HG02678 (cell line): ENCODE data around the gene DHX9.

Source experiments
- ATAC-seq: cut with Tn5 transposase; IDR thresholded peaks from one replicate; pipeline ENCODE4 v1.9.1; 2021; ENCODE audit warnings: mild to moderate bottlenecking, moderate library complexity; ENCODE audit not compliant: unreplicated experiment

DHX9 gene

DNA sequence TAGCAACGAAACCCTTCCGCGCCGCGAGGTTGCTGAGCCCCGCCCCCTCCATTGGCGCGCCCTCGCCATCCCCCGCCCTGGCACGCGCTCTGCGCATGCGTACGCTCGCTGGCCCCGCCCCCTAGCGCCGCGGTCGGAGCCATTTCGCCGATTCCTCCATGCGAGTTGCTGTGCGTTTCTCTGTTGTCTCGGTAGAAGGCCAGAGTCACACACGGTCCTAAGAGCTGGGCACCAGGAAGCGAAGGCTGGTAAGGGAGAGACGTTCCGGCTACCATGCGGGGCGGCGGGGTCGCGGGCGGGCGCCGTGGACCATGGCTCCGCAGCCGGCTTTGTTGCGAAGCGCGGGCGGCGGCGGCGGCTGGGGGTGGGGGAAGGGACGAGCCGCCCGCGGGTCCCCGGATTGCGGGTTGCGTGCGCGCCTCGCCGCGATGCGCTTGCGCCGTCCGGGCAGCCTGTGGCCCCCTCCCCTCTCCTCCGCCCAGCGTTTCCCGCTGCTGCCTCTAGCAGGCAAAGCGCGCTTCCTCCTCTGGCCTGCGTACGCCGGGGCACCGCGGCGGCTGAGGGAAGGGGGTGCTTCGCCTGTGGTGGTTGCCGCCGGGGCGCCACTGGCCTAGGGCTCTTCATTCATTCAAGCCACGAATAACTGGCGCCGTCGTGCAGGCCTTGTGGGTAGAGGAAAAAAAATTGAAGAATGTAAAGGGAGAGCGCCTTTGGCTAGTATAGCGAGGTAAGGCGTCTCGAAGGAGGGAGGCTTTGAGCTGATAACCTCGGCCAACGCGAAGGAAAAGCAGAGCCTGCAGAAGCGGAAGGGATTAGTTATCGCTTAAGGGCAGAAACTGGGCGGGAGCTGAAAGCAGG, at the start of gene DHX9:
TSS of gene DHX9 (plus strand) at position 139 of the 858 bp plus-strand sequence. CDS start 3,220 bp downstream, outside the sequence.
- ATAC-seq, result peak; percentile 79

DNA sequence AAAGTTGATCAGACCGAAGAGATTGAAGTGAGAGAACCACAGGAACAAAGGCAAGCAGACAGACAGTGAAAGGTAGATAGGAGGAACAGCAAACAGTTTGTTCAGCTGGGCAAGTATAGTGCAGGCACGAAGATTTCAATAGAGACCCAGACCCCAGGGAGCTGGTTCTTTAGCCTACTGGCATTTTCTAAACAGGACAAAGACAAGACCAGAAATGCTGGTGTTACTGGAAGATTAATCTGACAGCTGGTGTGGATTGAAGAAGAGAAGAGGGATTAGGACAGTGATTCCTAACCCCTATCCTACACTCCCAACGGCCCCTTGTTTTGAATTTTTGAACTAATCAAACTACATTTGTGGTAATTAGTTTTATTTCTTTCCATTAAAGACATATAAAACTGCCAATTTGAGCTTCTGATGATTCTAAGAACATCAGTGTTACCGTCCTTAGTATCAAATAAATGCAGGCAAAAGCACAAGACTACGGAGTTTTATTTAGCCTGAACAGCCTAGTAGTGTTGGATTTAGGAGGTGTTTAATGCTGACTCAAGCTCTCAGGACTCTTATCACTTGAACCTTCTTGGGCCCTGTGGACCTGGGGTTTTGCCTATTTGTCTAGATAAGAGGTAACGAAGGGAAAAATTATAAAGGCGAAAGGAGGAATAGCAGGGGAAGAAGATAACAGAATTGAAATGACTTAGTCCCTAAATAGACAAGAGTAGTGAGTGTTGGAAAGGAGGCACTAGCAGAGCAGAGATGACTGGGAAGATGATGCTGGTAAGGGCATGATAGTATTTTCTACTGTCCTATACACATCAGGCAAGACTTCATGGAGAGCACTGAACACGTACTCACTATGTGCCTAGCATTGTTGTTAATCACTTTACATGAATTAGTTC, 47.6 kb upstream of the DHX9 start:
- no peak for ATAC-seq

GRCh38 chr1:182794091-182794490, 45.1 kb upstream of the DHX9 start:
- no peak for ATAC-seq

GRCh38 chr1:182794676-182795201, 44.4 kb upstream of the DHX9 start:
- ATAC-seq, result no peak

DNA sequence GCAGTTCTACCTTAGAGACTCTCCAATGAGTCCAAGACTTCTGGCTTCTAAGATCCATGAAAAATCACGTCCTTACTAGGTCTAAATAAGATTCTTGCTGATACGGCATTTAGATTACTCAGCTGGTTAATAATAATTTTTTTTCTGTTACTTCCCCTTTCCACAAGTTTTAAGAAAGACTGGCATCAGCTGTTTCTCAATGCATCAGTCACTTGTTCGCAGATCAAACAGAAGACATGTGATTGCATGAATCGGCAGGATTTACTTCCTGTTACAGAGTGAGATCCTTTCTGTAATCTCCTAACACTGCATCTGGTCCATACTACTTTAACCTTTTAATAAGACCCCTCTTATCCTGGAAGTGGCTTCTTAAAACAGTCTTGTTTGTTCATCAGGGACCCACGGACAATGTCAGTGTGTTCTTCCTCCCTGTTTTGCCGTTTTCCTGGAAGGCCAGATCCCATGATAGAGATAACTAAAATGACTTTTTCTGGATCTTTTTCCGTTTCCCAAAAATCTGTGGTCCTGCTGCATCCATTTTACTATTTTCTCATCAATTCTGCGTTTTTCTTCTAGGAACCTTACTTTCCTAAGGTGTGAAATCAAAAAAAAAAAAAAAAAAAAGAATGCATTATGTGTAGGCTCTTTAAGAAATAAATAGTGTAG, 43.5 kb upstream of the DHX9 start:
- no peak for ATAC-seq

- ATAC-seq, result no peak
These were observed 36.9 kb upstream of the DHX9 start for GRCh38 chr1:182802006-182802803.

- no peak for ATAC-seq
These were observed 35.3 kb upstream of the DHX9 start for GRCh38 chr1:182803846-182804245.

GRCh38 chr1:182806015-182806678, 33.0 kb upstream of the DHX9 start:
- no peak for ATAC-seq

- no peak for ATAC-seq
These were observed 31.2 kb upstream of the DHX9 start for GRCh38 chr1:182807907-182808306.

DNA sequence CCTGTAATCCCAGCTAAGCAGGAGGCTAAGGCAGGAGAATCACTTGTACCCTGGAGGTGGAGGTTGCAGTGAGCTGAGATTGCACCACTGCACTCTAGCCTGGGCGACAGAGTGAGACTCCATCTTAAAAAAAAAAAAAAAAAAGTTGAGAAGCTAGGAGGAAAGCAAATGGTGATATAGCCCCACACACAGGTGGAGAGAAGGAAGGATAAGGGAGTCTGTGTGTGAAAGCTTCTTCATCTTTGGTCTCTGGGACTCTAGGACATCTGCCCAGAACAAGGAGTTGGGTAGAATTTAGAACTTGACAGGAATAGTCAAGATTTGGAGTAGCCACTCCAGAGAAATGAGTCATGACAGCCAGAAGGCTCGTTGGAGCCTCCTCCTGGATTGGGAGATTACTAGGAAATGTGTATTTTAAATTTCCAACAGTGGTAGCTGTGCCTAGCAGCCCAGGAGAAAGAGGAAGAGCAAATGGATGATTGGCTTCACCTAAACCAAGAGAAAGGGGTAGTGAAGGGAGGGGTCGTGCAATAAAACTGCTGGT, 29.7 kb upstream of the DHX9 start:
- no peak for ATAC-seq

- ATAC-seq, result no peak
These were observed 27.0 kb upstream of the DHX9 start for GRCh38 chr1:182811975-182812722.

DNA sequence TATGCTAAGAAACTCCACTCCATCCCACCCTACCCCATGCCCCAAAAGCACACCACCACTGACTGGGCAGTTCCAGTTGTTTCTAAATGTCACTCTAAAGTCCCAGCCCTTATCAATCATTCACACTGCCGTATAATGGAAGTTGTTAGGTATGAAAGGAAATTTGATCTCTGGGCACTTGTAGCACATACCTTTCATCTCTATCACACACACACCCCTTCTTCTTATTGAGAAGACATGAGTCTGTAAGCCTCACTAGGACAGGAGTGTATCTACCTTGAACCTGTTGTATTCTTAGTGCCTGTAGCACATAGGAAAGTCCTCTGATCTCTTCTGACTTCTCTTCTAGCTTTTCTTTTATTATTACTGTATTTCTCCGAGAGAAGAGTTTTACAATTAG, 22.3 kb upstream of the DHX9 start:
- no peak for ATAC-seq

- ATAC-seq, result no peak
These were observed 21.3 kb upstream of the DHX9 start for GRCh38 chr1:182817802-182818201.

DNA sequence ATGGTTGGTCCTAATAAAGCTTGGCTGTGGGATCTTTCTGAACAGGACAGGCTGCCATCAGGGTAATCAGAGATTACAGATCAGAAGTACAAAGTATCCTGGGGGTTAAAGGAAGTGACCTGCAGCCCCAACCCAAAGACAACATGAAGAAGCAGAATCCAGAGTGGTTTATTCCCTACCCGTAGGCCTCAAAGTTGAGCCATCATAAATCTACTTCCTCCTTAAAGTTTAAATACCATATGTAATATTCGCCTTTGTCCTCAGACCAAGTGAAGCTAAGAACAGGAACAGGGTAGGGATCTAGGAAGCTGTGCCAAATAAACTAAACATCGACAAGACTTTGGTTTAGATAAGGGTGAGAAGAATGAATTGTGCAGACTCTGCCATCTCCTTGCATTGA, 15.9 kb upstream of the DHX9 start:
- ATAC-seq, result no peak

GRCh38 chr1:182826892-182827291, 12.3 kb upstream of the DHX9 start:
- no peak for ATAC-seq

DNA sequence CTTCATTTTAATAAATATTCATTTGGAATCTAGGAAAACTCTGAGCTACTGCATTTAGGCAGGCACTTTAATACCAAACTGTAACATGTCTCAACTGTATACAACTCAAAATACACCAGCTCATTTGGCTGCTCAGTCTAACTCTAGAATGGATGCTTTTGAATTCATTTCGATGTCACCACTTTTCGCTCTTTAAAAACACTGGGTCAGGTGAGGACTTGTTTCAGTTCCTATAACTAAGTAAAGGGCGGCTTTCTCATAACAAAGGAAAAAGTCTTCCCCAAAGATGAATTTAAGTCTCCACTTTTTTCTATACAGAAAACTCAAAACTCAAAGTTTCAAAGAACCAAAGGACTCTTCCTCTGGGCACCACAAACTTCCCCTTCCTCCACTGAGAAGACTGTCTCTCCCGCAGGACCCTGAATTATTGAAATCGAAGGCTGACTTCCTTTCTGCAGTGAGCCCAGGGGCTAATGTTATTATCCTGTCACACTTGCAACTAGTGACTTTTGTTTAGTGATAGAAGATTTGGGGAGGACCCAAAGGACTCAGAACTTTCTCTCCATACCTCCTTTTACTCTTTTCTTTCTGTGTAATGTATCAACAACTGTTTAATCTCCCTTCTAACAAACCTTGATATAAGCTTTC, 9.7 kb upstream of the DHX9 start:
- ATAC-seq, result peak; percentile 78

GRCh38 chr1:182833271-182833670, 5.9 kb upstream of the DHX9 start:
- no peak for ATAC-seq

- no peak for ATAC-seq
These were observed 4.8 kb upstream of the DHX9 start for GRCh38 chr1:182834326-182834725.
